GM12875 (cell line): ENCODE measurements around the gene OR2L8.

Experiments used
- H3K4me3 ChIP-seq: one replicate; pipeline ENCODE4 v1.5.1; 2011; ENCODE audit warnings: low read depth, low read length, control low read depth
- CTCF ChIP-seq: IDR thresholded peaks from 2 replicates; pipeline ENCODE4 v1.5.1; 2011; ENCODE audit warnings: low read depth, mild to moderate bottlenecking, control low read depth, inconsistent platforms, low read length, moderate library complexity, borderline replicate concordance; ENCODE audit not compliant: insufficient read depth

Gene OR2L8

GRCh38 chr1:247936965-247937734, 11.5 kb upstream of the OR2L8 start:
- H3K4me3 ChIP-seq, result peak overlapping the region; percentile 36
- peak; percentile 97 for TF ChIP-seq CTCF

DNA sequence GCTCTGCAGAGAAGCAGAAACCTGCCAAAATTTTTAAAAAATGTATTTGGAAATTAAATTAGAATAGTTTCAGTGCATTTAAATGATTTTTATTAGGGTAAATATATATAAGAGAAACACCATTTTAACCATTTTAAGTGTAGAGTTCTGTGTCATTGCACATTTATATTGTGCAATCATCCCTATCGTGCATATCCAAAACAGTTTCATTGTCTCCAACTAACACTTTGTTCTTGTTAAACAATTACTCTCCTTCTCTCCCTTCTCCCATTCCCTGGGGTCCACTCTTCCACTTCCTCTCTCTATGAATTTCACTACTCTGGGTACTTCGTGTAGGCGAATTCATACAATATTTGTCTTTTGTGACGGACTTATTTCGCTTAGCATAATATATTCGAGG, 6.0 kb upstream of the OR2L8 start:
- TF ChIP-seq CTCF, result no peak
- no peak overlapping the region for H3K4me3 ChIP-seq

- no peak overlapping the region for H3K4me3 ChIP-seq
- TF ChIP-seq CTCF, result no peak
These were observed 4.8 kb downstream of the OR2L8 start for GRCh38 chr1:247953408-247953807.

GRCh38 chr1:247961791-247962190, 13.1 kb downstream of the OR2L8 start:
- TF ChIP-seq CTCF, result no peak

GRCh38 chr1:247962911-247963588, 14.4 kb downstream of the OR2L8 start:
- TF ChIP-seq CTCF, result no peak
- H3K4me3 ChIP-seq, result no peak overlapping the region

More at GRCh38 chr1:247961791-247962190, 13.1 kb downstream of the OR2L8 start:
- no peak overlapping the region for H3K4me3 ChIP-seq

GRCh38 chr1:247964933-247965332, 16.3 kb downstream of the OR2L8 start, which contains the start of gene OR2AK2:
TSS of gene OR2AK2 (plus strand) at chr1:247965233. CDS start at chr1:247965377, 144 bp downstream.
- TF ChIP-seq CTCF, result no peak
- H3K4me3 ChIP-seq, result no peak within 1 kb of the TSS
